Measurements from ENCODE around the gene TUBA8. TPM values are rescaled to one million over a fixed set of nuclear protein-coding genes. Genes with fewer than 3 reads are reported as not detected.

The TUBA8 gene
- total RNA-seq, 1 experiment from 2014 or later: 0.72 TPM

DNA sequence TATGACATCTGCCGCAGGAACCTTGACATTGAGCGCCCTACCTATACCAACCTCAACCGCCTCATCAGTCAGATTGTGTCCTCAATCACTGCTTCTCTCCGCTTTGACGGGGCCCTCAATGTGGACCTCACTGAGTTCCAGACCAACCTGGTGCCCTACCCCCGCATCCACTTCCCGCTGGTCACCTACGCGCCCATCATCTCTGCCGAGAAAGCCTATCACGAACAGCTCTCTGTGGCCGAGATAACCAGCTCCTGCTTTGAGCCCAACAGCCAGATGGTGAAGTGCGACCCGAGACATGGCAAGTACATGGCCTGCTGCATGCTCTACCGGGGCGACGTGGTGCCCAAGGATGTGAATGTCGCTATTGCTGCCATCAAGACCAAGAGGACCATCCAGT, 16.0 kb downstream of the TUBA8 start (continued):
- TF ChIP-seq, protein P1, sequence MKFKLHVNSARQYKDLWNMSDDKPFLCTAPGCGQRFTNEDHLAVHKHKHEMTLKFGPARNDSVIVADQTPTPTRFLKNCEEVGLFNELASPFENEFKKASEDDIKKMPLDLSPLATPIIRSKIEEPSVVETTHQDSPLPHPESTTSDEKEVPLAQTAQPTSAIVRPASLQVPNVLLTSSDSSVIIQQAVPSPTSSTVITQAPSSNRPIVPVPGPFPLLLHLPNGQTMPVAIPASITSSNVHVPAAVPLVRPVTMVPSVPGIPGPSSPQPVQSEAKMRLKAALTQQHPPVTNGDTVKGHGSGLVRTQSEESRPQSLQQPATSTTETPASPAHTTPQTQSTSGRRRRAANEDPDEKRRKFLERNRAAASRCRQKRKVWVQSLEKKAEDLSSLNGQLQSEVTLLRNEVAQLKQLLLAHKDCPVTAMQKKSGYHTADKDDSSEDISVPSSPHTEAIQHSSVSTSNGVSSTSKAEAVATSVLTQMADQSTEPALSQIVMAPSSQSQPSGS (CRISPR knock-in tag; IDR thresholded peaks at IDR 0.05; ENCODE audit: borderline replicate concordance, low read depth): no peak

DNA sequence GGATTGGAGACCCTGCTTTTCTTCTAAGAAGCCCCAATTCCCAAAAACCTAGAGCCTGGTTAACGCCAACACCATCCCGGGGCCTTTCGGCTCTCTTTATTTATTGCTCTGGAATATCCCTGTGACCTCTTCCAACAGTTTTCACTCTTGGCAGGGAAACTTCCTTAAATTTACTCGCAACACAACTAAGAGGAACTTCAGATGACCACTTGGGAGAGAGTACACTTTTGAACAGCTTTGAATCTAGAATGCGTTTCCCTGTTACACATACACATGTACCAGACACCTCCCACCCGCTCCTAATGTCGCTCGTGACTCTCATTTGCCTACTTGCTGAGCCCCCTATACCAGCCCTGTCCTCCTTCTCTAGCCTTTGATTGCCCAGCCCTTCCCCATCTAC, 19.4 kb downstream of the TUBA8 start:
- Mint-ChIP-seq H3K36me3 (no peaks in the 10 kb centered on the region), H3K4me3 (no peak overlapping the region), H3K4me1 (peaks cover 18% of the 10 kb centered on the region), H3K9me3 (no peaks in the 10 kb centered on the region), H3K27ac (no peak overlapping the region), H3K27me3 (ENCODE audit: low read depth) (no peaks in the 10 kb centered on the region)
- POLR2A ChIA-PET: no interaction called here
- CTCF ChIA-PET: interaction anchor here (1.8 kb wide), 1 partner anchor 54 kb away, joined by 4 read pairs; no protein-coding TSS in a partner anchor
- DNase-seq (ENCODE audit: low spot score) (no peak), ATAC-seq (no peak)
- TF ChIP-seq SOX15 (CRISPR knock-in tag; IDR thresholded peaks at IDR 0.05): no peak
- TF ChIP-seq, protein P2, sequence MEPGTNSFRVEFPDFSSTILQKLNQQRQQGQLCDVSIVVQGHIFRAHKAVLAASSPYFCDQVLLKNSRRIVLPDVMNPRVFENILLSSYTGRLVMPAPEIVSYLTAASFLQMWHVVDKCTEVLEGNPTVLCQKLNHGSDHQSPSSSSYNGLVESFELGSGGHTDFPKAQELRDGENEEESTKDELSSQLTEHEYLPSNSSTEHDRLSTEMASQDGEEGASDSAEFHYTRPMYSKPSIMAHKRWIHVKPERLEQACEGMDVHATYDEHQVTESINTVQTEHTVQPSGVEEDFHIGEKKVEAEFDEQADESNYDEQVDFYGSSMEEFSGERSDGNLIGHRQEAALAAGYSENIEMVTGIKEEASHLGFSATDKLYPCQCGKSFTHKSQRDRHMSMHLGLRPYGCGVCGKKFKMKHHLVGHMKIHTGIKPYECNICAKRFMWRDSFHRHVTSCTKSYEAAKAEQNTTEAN (CRISPR knock-in tag; IDR thresholded peaks at IDR 0.05): no peak
- TF ChIP-seq, protein P3, sequence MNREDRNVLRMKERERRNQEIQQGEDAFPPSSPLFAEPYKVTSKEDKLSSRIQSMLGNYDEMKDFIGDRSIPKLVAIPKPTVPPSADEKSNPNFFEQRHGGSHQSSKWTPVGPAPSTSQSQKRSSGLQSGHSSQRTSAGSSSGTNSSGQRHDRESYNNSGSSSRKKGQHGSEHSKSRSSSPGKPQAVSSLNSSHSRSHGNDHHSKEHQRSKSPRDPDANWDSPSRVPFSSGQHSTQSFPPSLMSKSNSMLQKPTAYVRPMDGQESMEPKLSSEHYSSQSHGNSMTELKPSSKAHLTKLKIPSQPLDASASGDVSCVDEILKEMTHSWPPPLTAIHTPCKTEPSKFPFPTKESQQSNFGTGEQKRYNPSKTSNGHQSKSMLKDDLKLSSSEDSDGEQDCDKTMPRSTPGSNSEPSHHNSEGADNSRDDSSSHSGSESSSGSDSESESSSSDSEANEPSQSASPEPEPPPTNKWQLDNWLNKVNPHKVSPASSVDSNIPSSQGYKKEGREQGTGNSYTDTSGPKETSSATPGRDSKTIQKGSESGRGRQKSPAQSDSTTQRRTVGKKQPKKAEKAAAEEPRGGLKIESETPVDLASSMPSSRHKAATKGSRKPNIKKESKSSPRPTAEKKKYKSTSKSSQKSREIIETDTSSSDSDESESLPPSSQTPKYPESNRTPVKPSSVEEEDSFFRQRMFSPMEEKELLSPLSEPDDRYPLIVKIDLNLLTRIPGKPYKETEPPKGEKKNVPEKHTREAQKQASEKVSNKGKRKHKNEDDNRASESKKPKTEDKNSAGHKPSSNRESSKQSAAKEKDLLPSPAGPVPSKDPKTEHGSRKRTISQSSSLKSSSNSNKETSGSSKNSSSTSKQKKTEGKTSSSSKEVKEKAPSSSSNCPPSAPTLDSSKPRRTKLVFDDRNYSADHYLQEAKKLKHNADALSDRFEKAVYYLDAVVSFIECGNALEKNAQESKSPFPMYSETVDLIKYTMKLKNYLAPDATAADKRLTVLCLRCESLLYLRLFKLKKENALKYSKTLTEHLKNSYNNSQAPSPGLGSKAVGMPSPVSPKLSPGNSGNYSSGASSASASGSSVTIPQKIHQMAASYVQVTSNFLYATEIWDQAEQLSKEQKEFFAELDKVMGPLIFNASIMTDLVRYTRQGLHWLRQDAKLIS (CRISPR knock-in tag; IDR thresholded peaks at IDR 0.05; ENCODE audit: borderline replicate concordance): no peak
- TF ChIP-seq, protein P4, sequence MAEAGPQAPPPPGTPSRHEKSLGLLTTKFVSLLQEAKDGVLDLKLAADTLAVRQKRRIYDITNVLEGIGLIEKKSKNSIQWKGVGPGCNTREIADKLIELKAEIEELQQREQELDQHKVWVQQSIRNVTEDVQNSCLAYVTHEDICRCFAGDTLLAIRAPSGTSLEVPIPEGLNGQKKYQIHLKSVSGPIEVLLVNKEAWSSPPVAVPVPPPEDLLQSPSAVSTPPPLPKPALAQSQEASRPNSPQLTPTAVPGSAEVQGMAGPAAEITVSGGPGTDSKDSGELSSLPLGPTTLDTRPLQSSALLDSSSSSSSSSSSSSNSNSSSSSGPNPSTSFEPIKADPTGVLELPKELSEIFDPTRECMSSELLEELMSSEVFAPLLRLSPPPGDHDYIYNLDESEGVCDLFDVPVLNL (CRISPR knock-in tag; IDR thresholded peaks at IDR 0.05; ENCODE audit: borderline replicate concordance, low read depth): no peak
- TF ChIP-seq ZNF671 (CRISPR knock-in tag; IDR thresholded peaks at IDR 0.05): no peak
- no peak for TF ChIP-seq MYBL2 (CRISPR knock-in tag; IDR thresholded peaks at IDR 0.05)
- TF ChIP-seq HMGA2 (CRISPR knock-in tag; IDR thresholded peaks at IDR 0.05): no peak
- no peak for TF ChIP-seq ZNF138 (CRISPR knock-in tag; conservative IDR thresholded peaks at IDR 0.05)
- TF ChIP-seq MXD4 (CRISPR knock-in tag; IDR thresholded peaks at IDR 0.05; ENCODE audit: borderline replicate concordance): no peak
- TF ChIP-seq, protein P5, sequence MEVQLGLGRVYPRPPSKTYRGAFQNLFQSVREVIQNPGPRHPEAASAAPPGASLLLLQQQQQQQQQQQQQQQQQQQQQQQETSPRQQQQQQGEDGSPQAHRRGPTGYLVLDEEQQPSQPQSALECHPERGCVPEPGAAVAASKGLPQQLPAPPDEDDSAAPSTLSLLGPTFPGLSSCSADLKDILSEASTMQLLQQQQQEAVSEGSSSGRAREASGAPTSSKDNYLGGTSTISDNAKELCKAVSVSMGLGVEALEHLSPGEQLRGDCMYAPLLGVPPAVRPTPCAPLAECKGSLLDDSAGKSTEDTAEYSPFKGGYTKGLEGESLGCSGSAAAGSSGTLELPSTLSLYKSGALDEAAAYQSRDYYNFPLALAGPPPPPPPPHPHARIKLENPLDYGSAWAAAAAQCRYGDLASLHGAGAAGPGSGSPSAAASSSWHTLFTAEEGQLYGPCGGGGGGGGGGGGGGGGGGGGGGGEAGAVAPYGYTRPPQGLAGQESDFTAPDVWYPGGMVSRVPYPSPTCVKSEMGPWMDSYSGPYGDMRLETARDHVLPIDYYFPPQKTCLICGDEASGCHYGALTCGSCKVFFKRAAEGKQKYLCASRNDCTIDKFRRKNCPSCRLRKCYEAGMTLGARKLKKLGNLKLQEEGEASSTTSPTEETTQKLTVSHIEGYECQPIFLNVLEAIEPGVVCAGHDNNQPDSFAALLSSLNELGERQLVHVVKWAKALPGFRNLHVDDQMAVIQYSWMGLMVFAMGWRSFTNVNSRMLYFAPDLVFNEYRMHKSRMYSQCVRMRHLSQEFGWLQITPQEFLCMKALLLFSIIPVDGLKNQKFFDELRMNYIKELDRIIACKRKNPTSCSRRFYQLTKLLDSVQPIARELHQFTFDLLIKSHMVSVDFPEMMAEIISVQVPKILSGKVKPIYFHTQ (CRISPR knock-in tag; IDR thresholded peaks at IDR 0.05): no peak
- TF ChIP-seq, protein P6, sequence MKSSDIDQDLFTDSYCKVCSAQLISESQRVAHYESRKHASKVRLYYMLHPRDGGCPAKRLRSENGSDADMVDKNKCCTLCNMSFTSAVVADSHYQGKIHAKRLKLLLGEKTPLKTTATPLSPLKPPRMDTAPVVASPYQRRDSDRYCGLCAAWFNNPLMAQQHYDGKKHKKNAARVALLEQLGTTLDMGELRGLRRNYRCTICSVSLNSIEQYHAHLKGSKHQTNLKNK (CRISPR knock-in tag; IDR thresholded peaks at IDR 0.05): no peak
- TF ChIP-seq GABPB1 (CRISPR knock-in tag; IDR thresholded peaks at IDR 0.05): no peak
- TF ChIP-seq, protein P7, sequence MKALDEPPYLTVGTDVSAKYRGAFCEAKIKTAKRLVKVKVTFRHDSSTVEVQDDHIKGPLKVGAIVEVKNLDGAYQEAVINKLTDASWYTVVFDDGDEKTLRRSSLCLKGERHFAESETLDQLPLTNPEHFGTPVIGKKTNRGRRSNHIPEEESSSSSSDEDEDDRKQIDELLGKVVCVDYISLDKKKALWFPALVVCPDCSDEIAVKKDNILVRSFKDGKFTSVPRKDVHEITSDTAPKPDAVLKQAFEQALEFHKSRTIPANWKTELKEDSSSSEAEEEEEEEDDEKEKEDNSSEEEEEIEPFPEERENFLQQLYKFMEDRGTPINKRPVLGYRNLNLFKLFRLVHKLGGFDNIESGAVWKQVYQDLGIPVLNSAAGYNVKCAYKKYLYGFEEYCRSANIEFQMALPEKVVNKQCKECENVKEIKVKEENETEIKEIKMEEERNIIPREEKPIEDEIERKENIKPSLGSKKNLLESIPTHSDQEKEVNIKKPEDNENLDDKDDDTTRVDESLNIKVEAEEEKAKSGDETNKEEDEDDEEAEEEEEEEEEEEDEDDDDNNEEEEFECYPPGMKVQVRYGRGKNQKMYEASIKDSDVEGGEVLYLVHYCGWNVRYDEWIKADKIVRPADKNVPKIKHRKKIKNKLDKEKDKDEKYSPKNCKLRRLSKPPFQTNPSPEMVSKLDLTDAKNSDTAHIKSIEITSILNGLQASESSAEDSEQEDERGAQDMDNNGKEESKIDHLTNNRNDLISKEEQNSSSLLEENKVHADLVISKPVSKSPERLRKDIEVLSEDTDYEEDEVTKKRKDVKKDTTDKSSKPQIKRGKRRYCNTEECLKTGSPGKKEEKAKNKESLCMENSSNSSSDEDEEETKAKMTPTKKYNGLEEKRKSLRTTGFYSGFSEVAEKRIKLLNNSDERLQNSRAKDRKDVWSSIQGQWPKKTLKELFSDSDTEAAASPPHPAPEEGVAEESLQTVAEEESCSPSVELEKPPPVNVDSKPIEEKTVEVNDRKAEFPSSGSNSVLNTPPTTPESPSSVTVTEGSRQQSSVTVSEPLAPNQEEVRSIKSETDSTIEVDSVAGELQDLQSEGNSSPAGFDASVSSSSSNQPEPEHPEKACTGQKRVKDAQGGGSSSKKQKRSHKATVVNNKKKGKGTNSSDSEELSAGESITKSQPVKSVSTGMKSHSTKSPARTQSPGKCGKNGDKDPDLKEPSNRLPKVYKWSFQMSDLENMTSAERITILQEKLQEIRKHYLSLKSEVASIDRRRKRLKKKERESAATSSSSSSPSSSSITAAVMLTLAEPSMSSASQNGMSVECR (CRISPR knock-in tag; IDR thresholded peaks at IDR 0.05; ENCODE audit: borderline replicate concordance): no peak
- no peak for TF ChIP-seq CREB1 (CRISPR knock-in tag; IDR thresholded peaks at IDR 0.05)
- TF ChIP-seq, protein P8, sequence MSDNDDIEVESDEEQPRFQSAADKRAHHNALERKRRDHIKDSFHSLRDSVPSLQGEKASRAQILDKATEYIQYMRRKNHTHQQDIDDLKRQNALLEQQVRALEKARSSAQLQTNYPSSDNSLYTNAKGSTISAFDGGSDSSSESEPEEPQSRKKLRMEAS (CRISPR knock-in tag; IDR thresholded peaks at IDR 0.05): no peak
- TF ChIP-seq KAT7 (CRISPR knock-in tag; IDR thresholded peaks at IDR 0.05; ENCODE audit: borderline replicate concordance): no peak
- TF ChIP-seq, protein P9, sequence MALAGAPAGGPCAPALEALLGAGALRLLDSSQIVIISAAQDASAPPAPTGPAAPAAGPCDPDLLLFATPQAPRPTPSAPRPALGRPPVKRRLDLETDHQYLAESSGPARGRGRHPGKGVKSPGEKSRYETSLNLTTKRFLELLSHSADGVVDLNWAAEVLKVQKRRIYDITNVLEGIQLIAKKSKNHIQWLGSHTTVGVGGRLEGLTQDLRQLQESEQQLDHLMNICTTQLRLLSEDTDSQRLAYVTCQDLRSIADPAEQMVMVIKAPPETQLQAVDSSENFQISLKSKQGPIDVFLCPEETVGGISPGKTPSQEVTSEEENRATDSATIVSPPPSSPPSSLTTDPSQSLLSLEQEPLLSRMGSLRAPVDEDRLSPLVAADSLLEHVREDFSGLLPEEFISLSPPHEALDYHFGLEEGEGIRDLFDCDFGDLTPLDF (CRISPR knock-in tag; IDR thresholded peaks at IDR 0.05): no peak
- no peak for TF ChIP-seq ETV6 (CRISPR knock-in tag; IDR thresholded peaks at IDR 0.05)
- no peak for TF ChIP-seq JUN (CRISPR knock-in tag; IDR thresholded peaks at IDR 0.05)
